Neutrophil (primary cell): Measurements from ENCODE around the gene CSRNP2.

Experiments used
- H3K27ac ChIP-seq: fragments of 200-600 bp; sonication (generic); 2 replicates; pipeline ENCODE4 v1.5.1; 2016; ENCODE audit warnings: mild to moderate bottlenecking, moderate library complexity
- H3K27me3 ChIP-seq: fragments of 200-600 bp; sonication (generic); 2 replicates; pipeline ENCODE4 v1.6.0; 2016; ENCODE audit warnings: mild to moderate bottlenecking
- H3K36me3 ChIP-seq: fragments of 200-600 bp; sonication (generic); 2 replicates; pipeline ENCODE4 v1.5.1; 2017
- H3K4me1 ChIP-seq, 2 experiments: fragments of 200-600 bp in 1 of 2; sonication (generic) in 1 of 2; 1 replicate in 1 of 2; 2 replicates in 1 of 2; pipeline versions ENCODE4 v1.5.1 to v1.6.1; 2013 to 2016; ENCODE audit warnings: low read depth in 1 of 2, low read length in 1 of 2, mild to moderate bottlenecking in 1 of 2, moderate library complexity in 1 of 2; ENCODE audit not compliant: control insufficient read depth in 1 of 2, insufficient read depth in 1 of 2
- H3K4me3 ChIP-seq, 2 experiments: fragments of 200-600 bp in 1 of 2; sonication (generic) in 1 of 2; 1 replicate in 1 of 2; 2 replicates in 1 of 2; pipeline ENCODE4 v1.5.1; 2013 to 2016; ENCODE audit warnings: low read depth in 1 of 2, low read length in 1 of 2, mild to moderate bottlenecking in 1 of 2, moderate library complexity in 1 of 2
- H3K9me3 ChIP-seq: fragments of 200-600 bp; sonication (generic); 2 replicates; pipeline ENCODE4 v1.5.1; 2016
- TF ChIP-seq, protein P1 (sequence below): fragments of 200-600 bp; sonication (generic); IDR thresholded peaks from 2 replicates; pipeline ENCODE4 v1.5.1; 2016; ENCODE audit warnings: antibody characterized with exemption

Gene CSRNP2

DNA sequence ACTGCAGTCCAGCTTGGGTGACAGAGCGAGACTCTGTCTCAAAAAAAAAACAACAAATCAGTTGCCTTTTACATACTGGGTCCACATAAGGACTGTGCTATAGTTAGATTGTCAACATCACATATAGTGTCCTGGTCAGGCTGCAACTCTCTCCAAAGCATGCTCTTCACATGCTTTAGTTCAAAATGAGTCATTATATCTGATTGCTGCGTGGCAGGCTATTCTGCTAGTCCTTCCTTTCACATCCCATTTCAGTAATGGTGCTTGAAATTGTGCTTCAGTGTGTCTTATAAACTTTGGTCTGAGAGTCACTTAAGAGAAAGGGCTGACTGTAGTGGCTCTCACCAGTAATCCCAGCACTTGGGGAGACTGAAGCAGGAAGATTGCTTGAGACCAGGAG is 28.3 kb downstream of the CSRNP2 start:
- Histone ChIP-seq H3K4me1 (no peaks in the 10 kb centered on the region), H3K4me3 (no peak overlapping the region), H3K27ac (no peak overlapping the region), H3K27me3 (no peaks in the 10 kb centered on the region), H3K9me3 (no peaks in the 10 kb centered on the region), H3K36me3 (peaks cover 75% of the 10 kb centered on the region)
- TF ChIP-seq, protein P1, sequence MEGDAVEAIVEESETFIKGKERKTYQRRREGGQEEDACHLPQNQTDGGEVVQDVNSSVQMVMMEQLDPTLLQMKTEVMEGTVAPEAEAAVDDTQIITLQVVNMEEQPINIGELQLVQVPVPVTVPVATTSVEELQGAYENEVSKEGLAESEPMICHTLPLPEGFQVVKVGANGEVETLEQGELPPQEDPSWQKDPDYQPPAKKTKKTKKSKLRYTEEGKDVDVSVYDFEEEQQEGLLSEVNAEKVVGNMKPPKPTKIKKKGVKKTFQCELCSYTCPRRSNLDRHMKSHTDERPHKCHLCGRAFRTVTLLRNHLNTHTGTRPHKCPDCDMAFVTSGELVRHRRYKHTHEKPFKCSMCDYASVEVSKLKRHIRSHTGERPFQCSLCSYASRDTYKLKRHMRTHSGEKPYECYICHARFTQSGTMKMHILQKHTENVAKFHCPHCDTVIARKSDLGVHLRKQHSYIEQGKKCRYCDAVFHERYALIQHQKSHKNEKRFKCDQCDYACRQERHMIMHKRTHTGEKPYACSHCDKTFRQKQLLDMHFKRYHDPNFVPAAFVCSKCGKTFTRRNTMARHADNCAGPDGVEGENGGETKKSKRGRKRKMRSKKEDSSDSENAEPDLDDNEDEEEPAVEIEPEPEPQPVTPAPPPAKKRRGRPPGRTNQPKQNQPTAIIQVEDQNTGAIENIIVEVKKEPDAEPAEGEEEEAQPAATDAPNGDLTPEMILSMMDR: no peak

DNA sequence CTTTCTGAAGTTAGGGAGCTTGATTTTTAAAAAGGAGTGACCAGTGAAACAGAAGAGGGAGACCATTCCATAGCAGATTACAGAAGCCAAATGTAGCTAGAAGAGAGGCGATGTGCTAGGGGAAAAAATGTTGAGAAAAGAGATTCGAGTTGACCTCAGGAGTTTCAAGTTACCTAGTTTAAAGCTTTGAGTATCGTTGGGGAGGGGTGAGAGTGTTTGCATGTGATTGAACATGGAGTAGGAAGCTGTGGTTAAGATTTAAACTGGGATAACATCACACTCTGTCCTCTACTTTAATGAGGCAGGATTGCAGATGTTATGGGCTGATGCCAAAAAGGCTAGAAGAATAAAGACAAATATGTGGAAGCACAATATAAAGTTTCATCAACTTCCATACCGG is 31.6 kb downstream of the CSRNP2 start:
- H3K9me3 ChIP-seq: no peaks in the 10 kb centered on the region
- H3K4me3 ChIP-seq: no peak overlapping the region
- no peaks in the 10 kb centered on the region for H3K27me3 ChIP-seq
- peaks cover 21 to 22% of the 10 kb centered on the region in 2 experiments for H3K4me1 ChIP-seq
- no peak overlapping the region for H3K27ac ChIP-seq
- peaks cover 42% of the 10 kb centered on the region for H3K36me3 ChIP-seq
- TF ChIP-seq, protein P1: no peak

DNA sequence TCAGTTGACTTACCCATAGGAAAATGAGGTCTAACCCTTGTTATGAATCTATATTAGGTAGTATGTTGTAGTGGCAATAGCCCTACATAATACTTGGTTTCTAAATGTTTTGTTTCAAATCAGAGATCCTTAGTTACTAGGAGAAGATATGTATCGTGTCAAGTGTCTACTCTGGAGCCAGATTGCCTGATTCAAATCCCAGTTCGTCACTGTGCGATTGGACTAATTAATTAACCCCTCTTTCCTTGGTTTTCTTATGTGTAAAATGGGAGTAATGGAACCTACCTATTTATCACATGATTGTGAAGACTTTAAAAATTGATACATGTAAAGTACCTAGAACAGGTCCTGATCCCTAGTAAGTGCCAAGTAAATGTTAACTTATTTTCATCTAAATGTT is 33.9 kb downstream of the CSRNP2 start:
- H3K4me3 ChIP-seq: no peak overlapping the region
- H3K27ac ChIP-seq: no peak overlapping the region
- H3K9me3 ChIP-seq: no peaks in the 10 kb centered on the region
- H3K4me1 ChIP-seq: peaks cover 21 to 22% of the 10 kb centered on the region in 2 experiments
- peaks cover 21% of the 10 kb centered on the region for H3K36me3 ChIP-seq
- H3K27me3 ChIP-seq: no peaks in the 10 kb centered on the region
- TF ChIP-seq, protein P1: no peak

DNA sequence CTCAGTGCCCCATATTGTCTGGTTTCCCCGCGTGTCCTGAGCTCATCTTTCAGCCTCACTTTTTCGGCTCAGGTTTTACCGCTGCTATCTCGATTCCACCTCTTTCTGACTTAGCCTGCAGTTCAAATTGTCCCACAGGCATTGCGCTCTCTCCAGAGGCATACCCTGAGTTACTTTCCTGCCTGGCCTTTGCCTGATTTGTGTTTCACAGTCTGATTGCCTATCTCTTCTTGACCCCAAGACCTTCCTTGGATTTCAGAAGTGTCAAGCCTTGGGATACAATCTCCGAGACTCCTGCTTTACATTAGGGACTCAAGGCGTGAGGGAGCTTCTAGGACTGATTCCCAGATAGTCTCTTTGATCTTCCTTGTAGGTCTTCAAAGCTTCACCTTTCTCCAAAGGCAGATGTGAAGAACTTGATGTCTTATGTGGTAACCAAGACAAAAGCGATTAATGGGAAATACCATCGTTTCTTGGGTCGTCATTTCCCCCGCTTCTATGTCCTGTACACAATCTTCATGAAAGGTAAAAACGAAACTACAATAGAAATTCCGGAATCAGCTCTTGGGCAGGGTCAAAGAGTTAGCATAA is 34.6 kb downstream of the CSRNP2 start:
- H3K9me3 ChIP-seq: no peaks in the 10 kb centered on the region
- no peaks in the 10 kb centered on the region for H3K27me3 ChIP-seq
- peaks cover 21 to 22% of the 10 kb centered on the region in 2 experiments for H3K4me1 ChIP-seq
- peaks cover 14% of the 10 kb centered on the region for H3K36me3 ChIP-seq
- TF ChIP-seq, protein P1: no peak
- peak overlapping the region; percentile 81 to 90 for H3K4me3 ChIP-seq
- H3K27ac ChIP-seq: peak overlapping the region; percentile 90

DNA sequence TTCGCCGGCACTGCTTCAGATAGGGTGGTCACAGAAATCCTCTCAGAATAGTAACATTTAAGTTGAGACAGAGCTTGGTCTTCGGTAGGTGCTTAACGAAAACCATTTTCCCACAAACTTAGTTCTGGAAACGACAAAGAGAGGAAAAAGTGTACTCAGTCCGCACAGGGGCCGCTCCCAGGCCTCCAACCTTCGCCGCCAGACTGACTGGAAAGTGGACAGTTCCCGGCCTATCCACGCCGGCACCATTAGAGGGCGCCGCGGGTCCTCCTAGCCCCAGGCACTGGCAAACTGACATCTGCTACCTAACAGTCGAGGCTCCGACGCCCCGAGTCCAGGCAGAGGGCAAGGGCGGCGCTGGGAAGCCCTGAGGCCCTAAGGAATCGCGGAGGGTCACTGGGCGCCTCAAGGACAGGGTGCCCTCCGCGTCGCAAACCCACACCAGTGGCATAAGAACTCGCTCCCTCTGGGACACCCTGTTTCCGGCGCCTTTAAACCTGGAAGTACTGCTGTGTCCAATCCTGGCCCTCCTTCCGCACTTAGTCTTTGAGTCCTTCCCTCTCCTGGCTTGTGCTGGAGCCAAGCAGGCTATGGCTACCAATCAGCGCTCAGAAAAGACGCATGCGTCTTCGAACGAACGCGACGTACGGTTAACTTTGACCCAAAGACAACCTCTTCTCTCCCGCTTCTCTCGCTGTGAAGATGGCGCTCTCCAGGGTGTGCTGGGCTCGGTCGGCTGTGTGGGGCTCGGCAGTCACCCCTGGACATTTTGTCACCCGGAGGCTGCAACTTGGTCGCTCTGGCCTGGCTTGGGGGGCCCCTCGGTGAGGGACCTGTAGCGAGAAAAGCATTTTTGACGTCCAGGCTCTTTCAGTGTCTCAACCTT is 35.5 kb downstream of the CSRNP2 start, which contains the start of gene LETMD1:
Gene LETMD1 (plus strand): TSS at position 673 of the 886 bp plus-strand sequence. CDS start 30 bp downstream, at position 703.
- Histone ChIP-seq H3K9me3 (no peaks in the 10 kb centered on the region), H3K36me3 (peaks cover 8% of the 10 kb centered on the region), H3K27me3 (no peaks in the 10 kb centered on the region), H3K27ac (peak within 1 kb of the TSS; percentile 90), H3K4me1 (peaks cover 21 to 22% of the 10 kb centered on the region in 2 experiments), H3K4me3 (peak within 1 kb of the TSS; percentile 81 to 90)
- TF ChIP-seq, protein P1: peak; percentile 92
